Stimulated activated CD4-positive, alpha-beta T cell treated with anti-CD3 and anti-CD28 coated beads, Interleukin-2, amount 100 ng/mL, for 48 hours (primary cell): Measurements from ENCODE around the gene ARHGAP19.
A peak's percentile ranks its signal among the peaks of the same experiment; 100 is the strongest.

ENCODE experiments used
- DNase-seq, 2 donors: peaks; one replicate each; pipeline ENCODE4 v3.0.0-alpha.2; 2020

ARHGAP19 gene

GRCh38 chr10:97228130-97228774 lies 64.2 kb downstream of the ARHGAP19 start:
- DNase-seq = no peak

DNA sequence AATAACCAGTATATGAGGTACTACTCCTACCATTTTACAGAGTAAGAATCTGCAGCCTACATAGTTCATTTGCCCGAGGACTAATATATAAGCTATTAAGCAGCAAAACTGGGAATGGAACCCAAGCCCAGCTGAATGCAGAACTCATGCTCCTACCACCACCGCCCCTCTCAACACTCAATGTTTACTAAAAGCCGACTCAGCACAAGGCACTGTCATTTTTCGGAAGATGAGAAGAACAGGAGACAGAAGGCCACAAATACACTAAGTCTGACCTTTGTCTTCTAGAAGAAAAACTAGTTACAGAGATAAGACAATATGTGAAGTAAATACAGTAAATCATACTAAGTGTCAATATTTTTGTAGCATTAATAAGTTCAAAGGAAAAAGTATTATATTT lies 66.0 kb downstream of the ARHGAP19 start:
- DNase-seq = no peak

GRCh38 chr10:97224483-97225435 lies 67.7 kb downstream of the ARHGAP19 start:
- DNase-seq = no peak

DNA sequence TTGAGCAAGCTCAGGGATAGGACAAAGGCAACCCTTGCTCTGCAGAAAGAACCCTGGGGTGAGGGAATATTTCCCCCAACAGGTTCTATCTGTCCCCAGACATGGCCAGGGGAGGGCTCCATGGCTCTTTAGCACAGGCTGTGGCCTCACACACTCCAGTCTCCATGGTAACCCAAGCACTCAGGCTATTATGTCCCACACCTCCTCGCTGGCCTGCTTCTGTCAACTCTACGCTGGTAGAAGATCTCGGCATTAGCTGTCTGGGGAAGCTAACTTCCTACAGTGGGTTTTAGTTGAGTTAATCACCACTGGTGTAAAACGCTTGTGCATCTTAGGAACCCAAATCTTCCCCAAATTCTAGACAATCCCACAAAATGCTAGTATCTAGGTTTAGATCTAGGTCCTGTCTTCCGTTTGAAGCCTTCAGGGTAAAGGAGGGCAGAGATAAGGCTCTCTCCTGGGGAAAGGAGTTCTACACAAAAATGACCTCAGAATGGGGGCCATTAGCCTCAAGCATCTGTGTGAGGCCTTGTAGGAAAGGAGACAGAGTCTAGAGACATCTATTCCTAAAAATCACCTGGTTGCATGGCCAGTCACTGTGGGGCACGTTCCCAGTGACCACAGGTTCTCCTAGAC lies 70.0 kb downstream of the ARHGAP19 start:
- DNase-seq = no peak

- DNase-seq = no peak
Measured at GRCh38 chr10:97220355-97220754, 72.1 kb downstream of the ARHGAP19 start.

DNA sequence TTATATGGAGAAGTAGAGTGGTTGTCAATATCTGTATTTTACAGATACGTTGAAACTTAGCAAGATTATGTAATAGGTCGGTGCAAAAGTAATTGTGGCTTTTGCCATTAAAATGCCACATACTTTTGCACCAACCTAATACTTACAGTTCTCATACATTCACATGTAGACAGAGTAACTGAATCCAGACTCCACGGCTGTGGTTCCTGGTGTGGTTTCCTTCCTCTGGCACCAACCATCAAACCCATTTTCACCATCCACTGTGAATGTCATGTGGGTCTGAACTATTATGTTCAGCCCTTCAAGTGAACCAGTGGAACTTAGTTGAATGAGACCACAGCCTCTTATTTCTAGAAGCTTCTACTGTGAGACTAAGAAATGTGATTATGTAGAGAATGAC lies 75.1 kb downstream of the ARHGAP19 start:
- no peak for DNase-seq

- DNase-seq = no peak
Measured at GRCh38 chr10:97215619-97216260, 76.7 kb downstream of the ARHGAP19 start.

GRCh38 chr10:97213431-97213830 lies 79.0 kb downstream of the ARHGAP19 start:
- DNase-seq = no peak

GRCh38 chr10:97211229-97211628 lies 81.2 kb downstream of the ARHGAP19 start:
- no peak for DNase-seq

DNA sequence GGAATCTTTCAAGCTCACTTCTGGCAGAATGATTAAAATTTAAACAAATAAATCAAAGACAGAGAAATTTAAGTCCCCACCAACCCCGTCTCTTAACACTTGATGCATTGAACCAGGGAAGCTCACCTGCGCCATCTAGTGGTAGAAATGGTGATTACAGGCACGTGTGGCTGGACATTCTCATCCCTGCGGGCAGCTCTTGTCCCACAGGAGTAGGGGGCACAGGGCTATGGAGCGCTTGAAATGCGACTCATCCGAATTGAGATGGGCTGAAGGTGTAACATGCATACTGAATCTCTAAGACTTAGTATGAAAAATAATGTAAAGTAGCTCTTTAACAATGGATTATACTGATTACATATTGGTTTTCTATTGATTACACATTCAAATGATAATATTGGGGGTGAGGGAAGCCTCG lies 81.9 kb downstream of the ARHGAP19 start:
- peak; percentile 79 to 80 for DNase-seq

- DNase-seq = no peak
Measured at GRCh38 chr10:97207756-97208346, 84.6 kb downstream of the ARHGAP19 start.

DNA sequence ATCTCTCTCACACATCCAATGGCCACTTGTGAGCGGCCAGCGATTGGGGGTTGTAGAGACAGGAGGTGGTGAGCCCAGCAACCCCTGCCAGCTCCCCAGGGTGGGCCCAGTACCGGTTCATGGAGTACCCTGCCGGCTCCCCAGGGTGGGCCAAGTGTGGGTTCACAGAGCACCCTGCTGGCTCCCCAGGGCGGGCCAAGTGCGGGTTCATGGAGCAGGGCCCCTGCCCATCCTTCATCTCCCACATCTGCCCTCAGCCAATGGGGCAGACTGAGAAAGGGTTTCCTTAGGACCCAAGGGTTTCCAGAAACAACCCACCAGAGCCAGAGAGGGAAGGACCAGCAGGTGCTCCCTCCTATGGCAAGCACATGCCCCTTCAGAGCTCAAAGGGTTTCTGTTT lies 85.3 kb downstream of the ARHGAP19 start:
- no peak for DNase-seq

- DNase-seq = no peak
Measured at GRCh38 chr10:97204826-97205679, 87.4 kb downstream of the ARHGAP19 start.

DNA sequence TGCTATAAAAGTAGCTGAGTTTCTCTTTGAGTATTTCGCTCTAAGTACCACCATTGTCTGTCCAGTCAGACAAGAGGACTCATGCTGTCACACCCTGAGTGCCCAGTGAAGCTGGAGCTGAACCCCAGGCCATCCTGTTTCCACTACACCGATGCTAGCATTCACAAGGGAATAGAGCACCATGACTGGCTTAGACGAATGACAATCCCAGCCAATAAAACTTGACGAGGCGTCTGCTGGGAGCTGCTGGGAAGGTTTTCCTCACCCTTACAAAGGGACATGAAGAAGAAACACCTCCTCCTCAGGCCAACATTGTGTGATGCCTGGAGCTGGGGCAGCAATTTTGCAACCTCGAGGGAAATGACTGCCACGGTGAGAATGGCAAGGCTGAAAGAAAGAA lies 89.2 kb downstream of the ARHGAP19 start:
- no peak for DNase-seq

DNA sequence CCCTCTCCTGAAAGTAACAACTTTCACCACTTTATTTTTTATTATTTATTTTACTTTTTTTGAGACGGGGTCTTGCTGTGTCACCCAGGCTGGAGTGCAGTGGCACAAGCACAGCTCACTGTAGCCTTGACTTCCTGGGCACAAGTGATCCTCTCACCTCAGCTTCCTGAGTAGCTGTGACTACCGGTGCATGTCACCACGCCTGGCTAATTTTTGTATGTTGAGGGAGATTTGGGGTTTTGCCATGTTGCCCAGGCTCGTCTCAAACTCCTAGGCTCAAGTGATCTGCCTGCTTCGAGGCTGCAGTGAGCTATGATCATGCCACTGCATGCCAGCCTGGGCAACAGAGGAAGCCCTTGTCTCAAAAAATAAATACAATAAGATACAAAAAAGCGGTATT lies 91.8 kb downstream of the ARHGAP19 start:
- DNase-seq = no peak

DNA sequence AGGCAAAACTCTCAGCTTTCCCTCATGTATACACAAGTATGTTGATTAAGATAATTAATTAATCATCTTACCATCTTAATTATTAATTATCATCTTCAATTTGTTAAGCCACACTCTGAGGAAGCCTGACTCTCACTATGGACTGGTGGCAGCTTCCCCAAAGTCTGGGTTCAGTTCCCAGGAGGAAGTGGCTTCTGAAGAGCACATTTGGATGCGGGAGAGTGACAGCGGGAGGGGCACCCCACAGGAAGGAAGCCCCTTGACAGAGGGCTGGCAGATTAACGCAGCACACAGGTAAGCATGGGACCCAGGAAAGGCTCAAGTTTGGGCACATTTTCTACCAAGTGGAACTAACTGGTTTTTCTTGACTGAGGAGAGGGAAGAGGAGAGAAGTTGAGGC lies 93.3 kb downstream of the ARHGAP19 start:
- no peak for DNase-seq

- no peak for DNase-seq
Measured at GRCh38 chr10:97197030-97197500, 95.4 kb downstream of the ARHGAP19 start.

- DNase-seq = peak; percentile 46 to 55
Measured at GRCh38 chr10:97196223-97197029, 96.0 kb downstream of the ARHGAP19 start.

DNA sequence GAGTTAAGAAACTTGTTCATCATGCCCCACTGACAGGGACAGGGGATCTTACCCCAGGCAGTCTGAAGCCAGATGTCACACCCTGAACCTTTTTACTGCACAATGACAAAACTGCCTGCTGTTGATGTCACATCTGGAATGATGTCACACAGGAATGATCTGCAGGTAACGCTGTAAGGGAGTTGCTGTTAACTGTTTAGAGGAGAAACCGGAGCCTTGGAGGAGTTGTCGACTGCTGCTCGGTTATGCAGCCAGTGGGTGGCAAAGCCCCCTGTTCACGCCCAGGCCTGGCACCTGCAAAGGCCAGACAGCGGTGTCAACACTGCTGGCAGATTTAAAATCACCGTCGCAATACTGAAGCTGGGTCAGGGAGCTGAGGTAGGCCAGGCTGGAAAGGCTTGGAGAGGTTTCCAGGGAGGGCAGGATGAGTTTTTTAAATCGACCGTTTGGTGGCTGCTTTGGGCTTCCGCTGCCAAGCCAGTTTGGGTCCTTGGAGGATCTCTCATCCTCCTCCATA lies 96.7 kb downstream of the ARHGAP19 start:
- DNase-seq = no peak

DNA sequence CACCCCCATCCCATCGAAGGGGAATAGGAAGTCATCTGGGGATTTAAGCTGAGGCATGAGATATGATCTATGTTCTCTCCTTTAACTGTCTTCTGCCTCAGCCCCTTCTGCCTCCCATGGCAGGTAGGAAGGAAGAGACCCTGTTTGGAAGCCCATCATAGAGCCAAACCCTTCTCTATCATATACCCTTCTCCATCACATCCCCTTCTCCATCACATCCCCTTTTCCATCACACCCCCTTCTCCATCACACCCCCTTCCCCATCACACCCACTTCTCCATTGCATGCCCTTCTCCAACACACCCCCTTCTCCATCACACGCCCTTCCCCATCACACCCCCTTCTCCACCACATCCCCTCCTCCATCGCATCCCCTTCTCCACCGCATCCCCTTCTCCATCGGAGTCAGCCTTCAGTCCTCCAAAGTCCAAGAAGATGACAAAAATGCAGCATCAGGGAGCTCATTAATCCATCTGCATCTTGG lies 99.4 kb downstream of the ARHGAP19 start:
- no peak for DNase-seq
